ENCODE data around the gene PPRC1. TPM values are rescaled to one million over a fixed set of nuclear protein-coding genes. Genes with fewer than 3 reads are reported as not detected.

PPRC1 gene
- total RNA-seq, 1 experiment from 2014 or later, result 79.4 TPM

GRCh38 chr10:102101152-102101551 is 31.7 kb upstream of the PPRC1 start:
- ATAC-seq (peak; percentile 76), DNase-seq (ENCODE audit: low spot score) (no peak)
- Mint-ChIP-seq H3K36me3 (peaks cover 17% of the 10 kb centered on the region), H3K27ac (no peak overlapping the region), H3K4me1 (no peaks in the 10 kb centered on the region), H3K4me3 (no peak overlapping the region), H3K27me3 (ENCODE audit: low read depth) (no peaks in the 10 kb centered on the region), H3K9me3 (no peaks in the 10 kb centered on the region)
- no peak for TF ChIP-seq PRRX2 (CRISPR knock-in tag; IDR thresholded peaks at IDR 0.05)
- TF ChIP-seq TP53 (CRISPR knock-in tag; IDR thresholded peaks at IDR 0.05), result no peak
- TF ChIP-seq, protein P1, sequence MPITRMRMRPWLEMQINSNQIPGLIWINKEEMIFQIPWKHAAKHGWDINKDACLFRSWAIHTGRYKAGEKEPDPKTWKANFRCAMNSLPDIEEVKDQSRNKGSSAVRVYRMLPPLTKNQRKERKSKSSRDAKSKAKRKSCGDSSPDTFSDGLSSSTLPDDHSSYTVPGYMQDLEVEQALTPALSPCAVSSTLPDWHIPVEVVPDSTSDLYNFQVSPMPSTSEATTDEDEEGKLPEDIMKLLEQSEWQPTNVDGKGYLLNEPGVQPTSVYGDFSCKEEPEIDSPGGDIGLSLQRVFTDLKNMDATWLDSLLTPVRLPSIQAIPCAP (CRISPR knock-in tag; IDR thresholded peaks at IDR 0.05), result no peak
- TF ChIP-seq, protein P2, sequence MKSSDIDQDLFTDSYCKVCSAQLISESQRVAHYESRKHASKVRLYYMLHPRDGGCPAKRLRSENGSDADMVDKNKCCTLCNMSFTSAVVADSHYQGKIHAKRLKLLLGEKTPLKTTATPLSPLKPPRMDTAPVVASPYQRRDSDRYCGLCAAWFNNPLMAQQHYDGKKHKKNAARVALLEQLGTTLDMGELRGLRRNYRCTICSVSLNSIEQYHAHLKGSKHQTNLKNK (CRISPR knock-in tag; IDR thresholded peaks at IDR 0.05), result no peak
- TF ChIP-seq ZNF219 (CRISPR knock-in tag; IDR thresholded peaks at IDR 0.05; ENCODE audit: borderline replicate concordance), result no peak
- TF ChIP-seq IRF2 (CRISPR knock-in tag; IDR thresholded peaks at IDR 0.05; ENCODE audit: borderline replicate concordance, low read depth), result no peak
- TF ChIP-seq ZNF671 (CRISPR knock-in tag; IDR thresholded peaks at IDR 0.05), result no peak
- TF ChIP-seq, protein P3, sequence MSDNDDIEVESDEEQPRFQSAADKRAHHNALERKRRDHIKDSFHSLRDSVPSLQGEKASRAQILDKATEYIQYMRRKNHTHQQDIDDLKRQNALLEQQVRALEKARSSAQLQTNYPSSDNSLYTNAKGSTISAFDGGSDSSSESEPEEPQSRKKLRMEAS (CRISPR knock-in tag; IDR thresholded peaks at IDR 0.05), result no peak
- TF ChIP-seq GABPB1 (CRISPR knock-in tag; IDR thresholded peaks at IDR 0.05), result no peak
- no peak for TF ChIP-seq OVOL2 (CRISPR knock-in tag; IDR thresholded peaks at IDR 0.05; ENCODE audit: borderline replicate concordance)
- no peak for TF ChIP-seq STAT6 (CRISPR knock-in tag; conservative IDR thresholded peaks at IDR 0.05; ENCODE audit: low read depth)
- TF ChIP-seq E2F1 (CRISPR knock-in tag; IDR thresholded peaks at IDR 0.05), result no peak
- TF ChIP-seq ATF3 (CRISPR knock-in tag; conservative IDR thresholded peaks at IDR 0.05), result no peak
- ChIA-PET POLR2A (interaction anchor here (0.6 to 1.0 kb wide), 4 partner anchors 14 to 214 kb away, joined by 3 to 9 read pairs (median 4); no protein-coding TSS in a partner anchor), CTCF (interaction anchor here (0.7 to 1.9 kb wide), 14 partner anchors 8 to 499 kb away, joined by 3 to 13 read pairs (median 4); no protein-coding TSS in a partner anchor)

GRCh38 chr10:102102421-102102820 is 30.4 kb upstream of the PPRC1 start:
- Mint-ChIP-seq H3K4me3 (no peak overlapping the region), H3K36me3 (peaks cover 14% of the 10 kb centered on the region), H3K27me3 (ENCODE audit: low read depth) (no peaks in the 10 kb centered on the region), H3K4me1 (no peaks in the 10 kb centered on the region), H3K9me3 (no peaks in the 10 kb centered on the region), H3K27ac (peak overlapping the region; percentile 15; the same call in 1 of the 2 replicates)
- ChIA-PET CTCF (interaction anchor here (0.6 to 2.2 kb wide), 4 partner anchors 10 to 266 kb away, joined by 4 to 9 read pairs (median 6); no protein-coding TSS in a partner anchor), POLR2A (interaction anchor here (1.5 kb wide), 1 partner anchor 12 kb away, joined by 8 read pairs; no protein-coding TSS in a partner anchor)
- ATAC-seq (no peak), DNase-seq (ENCODE audit: low spot score) (no peak)
- no peak for TF ChIP-seq MYBL2 (CRISPR knock-in tag; IDR thresholded peaks at IDR 0.05)
- TF ChIP-seq, protein P4, sequence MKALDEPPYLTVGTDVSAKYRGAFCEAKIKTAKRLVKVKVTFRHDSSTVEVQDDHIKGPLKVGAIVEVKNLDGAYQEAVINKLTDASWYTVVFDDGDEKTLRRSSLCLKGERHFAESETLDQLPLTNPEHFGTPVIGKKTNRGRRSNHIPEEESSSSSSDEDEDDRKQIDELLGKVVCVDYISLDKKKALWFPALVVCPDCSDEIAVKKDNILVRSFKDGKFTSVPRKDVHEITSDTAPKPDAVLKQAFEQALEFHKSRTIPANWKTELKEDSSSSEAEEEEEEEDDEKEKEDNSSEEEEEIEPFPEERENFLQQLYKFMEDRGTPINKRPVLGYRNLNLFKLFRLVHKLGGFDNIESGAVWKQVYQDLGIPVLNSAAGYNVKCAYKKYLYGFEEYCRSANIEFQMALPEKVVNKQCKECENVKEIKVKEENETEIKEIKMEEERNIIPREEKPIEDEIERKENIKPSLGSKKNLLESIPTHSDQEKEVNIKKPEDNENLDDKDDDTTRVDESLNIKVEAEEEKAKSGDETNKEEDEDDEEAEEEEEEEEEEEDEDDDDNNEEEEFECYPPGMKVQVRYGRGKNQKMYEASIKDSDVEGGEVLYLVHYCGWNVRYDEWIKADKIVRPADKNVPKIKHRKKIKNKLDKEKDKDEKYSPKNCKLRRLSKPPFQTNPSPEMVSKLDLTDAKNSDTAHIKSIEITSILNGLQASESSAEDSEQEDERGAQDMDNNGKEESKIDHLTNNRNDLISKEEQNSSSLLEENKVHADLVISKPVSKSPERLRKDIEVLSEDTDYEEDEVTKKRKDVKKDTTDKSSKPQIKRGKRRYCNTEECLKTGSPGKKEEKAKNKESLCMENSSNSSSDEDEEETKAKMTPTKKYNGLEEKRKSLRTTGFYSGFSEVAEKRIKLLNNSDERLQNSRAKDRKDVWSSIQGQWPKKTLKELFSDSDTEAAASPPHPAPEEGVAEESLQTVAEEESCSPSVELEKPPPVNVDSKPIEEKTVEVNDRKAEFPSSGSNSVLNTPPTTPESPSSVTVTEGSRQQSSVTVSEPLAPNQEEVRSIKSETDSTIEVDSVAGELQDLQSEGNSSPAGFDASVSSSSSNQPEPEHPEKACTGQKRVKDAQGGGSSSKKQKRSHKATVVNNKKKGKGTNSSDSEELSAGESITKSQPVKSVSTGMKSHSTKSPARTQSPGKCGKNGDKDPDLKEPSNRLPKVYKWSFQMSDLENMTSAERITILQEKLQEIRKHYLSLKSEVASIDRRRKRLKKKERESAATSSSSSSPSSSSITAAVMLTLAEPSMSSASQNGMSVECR (CRISPR knock-in tag; IDR thresholded peaks at IDR 0.05; ENCODE audit: borderline replicate concordance), result no peak
- no peak for TF ChIP-seq ATF2 (CRISPR knock-in tag; IDR thresholded peaks at IDR 0.05; ENCODE audit: borderline replicate concordance, low read depth)
- no peak for TF ChIP-seq NR1H2 (CRISPR knock-in tag; IDR thresholded peaks at IDR 0.05)
- no peak for TF ChIP-seq SOX15 (CRISPR knock-in tag; IDR thresholded peaks at IDR 0.05)
- TF ChIP-seq, protein P5, sequence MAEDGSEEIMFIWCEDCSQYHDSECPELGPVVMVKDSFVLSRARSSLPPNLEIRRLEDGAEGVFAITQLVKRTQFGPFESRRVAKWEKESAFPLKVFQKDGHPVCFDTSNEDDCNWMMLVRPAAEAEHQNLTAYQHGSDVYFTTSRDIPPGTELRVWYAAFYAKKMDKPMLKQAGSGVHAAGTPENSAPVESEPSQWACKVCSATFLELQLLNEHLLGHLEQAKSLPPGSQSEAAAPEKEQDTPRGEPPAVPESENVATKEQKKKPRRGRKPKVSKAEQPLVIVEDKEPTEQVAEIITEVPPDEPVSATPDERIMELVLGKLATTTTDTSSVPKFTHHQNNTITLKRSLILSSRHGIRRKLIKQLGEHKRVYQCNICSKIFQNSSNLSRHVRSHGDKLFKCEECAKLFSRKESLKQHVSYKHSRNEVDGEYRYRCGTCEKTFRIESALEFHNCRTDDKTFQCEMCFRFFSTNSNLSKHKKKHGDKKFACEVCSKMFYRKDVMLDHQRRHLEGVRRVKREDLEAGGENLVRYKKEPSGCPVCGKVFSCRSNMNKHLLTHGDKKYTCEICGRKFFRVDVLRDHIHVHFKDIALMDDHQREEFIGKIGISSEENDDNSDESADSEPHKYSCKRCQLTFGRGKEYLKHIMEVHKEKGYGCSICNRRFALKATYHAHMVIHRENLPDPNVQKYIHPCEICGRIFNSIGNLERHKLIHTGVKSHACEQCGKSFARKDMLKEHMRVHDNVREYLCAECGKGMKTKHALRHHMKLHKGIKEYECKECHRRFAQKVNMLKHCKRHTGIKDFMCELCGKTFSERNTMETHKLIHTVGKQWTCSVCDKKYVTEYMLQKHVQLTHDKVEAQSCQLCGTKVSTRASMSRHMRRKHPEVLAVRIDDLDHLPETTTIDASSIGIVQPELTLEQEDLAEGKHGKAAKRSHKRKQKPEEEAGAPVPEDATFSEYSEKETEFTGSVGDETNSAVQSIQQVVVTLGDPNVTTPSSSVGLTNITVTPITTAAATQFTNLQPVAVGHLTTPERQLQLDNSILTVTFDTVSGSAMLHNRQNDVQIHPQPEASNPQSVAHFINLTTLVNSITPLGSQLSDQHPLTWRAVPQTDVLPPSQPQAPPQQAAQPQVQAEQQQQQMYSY (CRISPR knock-in tag; IDR thresholded peaks at IDR 0.05), result no peak

Measured in WTC11 (cell line).